ENCODE results near the gene GNAT1.
A peak's percentile ranks its signal among the peaks of the same experiment; 100 is the strongest.

Gene GNAT1

GRCh38 chr3:50182533-50183099, 8.8 kb upstream of the GNAT1 start:
- DNase-seq = no peak

DNA sequence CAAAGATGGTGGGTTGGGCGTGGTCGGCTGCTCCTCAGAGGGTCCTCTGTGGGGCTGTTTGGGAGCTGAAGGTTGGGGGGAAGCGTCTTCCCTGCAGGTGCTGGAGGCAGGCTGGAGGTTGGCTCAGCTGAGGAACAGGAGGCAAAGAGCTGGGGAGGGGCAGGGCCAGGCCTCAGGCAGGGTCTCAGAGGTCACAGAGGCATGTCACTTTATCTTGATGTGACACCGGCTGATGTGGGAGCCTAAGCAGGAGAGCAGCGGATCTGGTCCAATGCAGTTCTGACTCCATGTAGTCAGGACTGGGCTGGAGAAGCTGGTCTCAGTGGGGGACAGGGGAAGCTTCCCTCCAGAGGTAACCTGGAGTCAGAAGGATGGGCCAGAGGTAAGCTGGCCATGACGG, 7.7 kb upstream of the GNAT1 start:
- DNase-seq = no peak

- DNase-seq = no peak
Measured at GRCh38 chr3:50184242-50184978, 7.0 kb upstream of the GNAT1 start.

DNA sequence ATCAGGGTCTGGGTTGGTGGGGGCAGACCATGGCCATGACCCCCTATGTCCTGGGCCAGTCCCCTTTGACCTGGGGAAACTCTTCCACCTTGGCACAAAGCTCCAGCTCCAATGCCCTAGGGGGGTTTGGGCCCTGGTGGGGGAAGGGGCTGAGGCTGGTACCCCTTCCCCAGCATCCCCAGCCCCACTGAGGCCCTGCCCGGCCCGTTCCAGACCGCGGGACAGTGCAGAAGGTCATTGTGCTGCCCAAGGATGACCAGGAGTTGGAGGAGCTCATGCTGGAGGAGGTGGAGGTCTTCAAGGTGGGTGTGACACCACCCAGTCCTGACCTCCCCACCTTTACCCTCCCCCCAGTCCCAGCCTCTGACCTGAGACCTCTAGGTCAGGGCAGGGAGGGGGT, 6.2 kb upstream of the GNAT1 start:
- DNase-seq = no peak

- no peak for DNase-seq
Measured at GRCh38 chr3:50186096-50186495, 5.3 kb upstream of the GNAT1 start.

DNA sequence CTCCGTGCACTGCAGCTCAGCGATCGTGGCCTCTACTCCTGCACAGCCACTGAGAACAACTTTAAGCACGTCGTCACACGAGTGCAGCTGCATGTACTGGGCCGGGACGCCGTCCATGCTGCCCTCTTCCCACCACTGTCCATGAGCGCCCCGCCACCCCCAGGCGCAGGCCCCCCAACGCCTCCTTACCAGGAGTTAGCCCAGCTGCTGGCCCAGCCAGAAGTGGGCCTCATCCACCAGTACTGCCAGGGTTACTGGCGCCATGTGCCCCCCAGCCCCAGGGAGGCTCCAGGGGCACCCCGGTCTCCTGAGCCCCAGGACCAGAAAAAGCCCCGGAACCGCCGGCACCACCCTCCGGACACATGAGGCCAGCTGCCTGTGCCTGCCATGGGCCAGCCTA, 3.7 kb upstream of the GNAT1 start:
- DNase-seq = no peak

DNA sequence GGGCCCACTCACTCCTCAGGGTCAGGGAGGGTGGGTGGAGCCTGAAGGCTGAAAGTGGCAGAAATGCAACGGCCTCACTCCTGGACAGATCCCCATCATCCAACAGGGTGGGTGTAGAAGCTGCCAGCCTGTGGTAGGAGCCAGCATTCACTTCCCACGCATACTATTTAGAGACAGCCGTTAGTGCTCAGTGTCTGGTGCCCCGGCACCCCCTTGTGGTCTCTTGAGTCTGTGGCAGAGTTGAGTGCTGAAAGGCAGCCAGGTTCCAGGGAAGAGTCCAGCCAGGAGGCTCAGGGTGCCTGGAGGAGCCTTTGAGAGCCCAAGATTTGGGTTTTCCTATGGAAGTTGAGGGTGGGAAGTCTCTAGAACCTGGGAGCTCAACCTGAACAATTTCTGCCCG, 2.1 kb upstream of the GNAT1 start:
- no peak for DNase-seq

DNA sequence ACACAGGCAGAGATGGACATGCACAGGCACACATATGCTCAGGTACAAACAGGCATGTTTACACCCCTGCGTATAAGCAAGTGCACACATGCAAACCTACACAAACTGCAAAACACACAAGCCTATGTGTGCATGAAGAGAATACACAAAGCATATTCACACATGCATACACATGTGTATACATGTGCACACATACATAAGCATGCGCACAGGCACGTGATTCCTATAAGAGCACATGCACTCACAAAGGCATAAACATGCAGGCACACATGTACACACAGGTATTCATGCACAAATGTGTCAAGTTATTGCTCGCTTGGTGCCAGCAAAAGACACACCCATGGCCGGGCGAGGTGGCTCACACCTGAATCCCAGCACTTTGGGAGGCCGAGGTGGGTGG, 1.4 kb upstream of the GNAT1 start:
- no peak for DNase-seq

DNA sequence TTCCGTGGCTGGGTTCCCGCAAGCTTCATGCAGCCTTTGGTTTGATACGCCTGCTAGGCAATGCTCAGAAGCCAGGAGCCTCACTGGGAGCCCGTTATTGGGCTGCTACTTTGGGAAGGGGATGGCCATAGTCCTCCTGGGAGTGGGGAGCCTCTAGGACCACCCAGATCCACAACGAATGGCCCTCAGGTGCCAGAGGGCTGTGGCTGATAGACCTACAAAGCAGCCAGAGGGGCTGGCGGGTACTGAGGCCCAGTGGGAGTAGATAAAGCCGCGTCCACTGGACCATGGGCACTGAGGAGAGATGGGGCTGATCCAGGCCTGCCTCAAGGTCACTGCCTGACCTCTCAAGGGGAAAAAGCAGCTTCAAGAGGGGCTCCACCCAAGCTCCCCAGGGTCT, 714 bp downstream of the GNAT1 start:
- no peak for DNase-seq

DNA sequence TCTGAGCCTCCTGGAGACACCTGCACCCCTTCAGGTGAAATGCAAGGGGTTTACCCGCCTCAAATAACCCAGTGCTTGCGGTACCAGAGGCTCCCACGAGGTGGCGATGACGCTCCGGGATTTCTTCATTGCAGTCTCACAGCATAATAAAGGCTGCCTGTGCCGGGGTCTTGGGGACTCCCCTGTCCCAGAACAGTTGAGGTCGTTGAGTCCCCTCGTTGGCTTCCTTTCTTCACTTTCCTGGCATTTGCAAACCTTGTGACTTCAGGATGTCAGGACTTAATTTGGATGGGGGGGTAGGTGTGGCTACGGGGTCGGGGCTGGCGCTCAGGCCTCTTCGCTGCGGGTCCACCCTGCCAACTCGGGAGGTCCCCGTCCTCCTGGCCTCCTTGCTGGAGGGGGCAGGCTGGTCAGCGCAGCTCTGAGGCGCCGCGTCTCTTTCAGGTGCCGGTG, 1.3 kb downstream of the GNAT1 start:
- peak; percentile 33 to 86 (median 68) for DNase-seq

DNA sequence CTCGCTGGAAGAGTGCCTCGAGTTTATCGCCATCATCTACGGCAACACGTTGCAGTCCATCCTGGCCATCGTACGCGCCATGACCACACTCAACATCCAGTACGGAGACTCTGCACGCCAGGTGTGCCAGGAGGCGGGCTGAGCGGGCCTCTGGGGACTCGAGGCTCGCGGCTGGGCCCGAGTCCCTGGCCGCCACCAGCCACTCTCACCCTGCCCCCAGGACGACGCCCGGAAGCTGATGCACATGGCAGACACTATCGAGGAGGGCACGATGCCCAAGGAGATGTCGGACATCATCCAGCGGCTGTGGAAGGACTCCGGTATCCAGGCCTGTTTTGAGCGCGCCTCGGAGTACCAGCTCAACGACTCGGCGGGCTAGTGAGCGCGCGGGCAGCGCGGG, 1.9 kb downstream of the GNAT1 start:
- DNase-seq = no peak

DNA sequence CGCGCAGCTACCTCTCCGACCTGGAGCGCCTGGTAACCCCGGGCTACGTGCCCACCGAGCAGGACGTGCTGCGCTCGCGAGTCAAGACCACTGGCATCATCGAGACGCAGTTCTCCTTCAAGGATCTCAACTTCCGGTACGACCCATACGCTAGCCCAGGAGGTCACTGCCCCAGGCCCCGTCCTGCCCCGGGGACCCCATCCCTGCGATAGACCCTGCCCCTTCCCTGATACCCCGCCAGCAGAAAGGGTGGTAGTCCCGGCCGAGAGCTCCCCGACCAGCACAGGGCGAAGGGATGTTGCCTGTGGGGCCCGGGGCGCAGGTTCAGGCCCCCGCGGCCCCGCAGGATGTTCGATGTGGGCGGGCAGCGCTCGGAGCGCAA, 2.3 kb downstream of the GNAT1 start:
- DNase-seq = no peak

DNA sequence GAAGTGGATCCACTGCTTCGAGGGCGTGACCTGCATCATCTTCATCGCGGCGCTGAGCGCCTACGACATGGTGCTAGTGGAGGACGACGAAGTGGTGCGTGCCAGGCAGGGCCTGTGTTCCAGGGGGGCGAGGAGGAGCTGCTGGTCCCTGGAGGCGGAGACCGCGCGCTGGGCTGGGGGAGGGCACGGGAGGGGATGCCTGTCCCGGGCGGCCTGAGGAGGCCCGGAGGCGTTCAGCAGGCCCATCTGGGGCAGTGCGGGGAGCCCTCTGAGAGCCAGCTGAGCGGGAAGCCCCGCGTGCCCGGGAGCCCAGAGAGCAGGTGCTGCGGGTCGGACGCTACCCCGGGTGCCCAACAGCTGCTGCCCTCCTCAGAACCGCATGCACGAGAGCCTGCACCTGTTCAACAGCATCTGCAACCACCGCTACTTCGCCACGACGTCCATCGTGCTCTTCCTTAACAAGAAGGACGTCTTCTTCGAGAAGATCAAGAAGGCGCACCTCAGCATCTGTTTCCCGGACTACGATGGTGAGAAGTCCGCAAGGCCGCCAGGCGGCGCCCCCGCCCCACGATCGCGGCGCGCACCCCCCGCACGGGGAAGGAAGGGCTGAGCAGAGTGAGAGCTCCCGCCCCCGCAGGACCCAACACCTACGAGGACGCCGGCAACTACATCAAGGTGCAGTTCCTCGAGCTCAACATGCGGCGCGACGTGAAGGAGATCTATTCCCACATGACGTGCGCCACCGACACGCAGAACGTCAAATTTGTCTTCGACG, 2.9 kb downstream of the GNAT1 start:
- DNase-seq = peak; percentile 62 to 69 (median 64)

- DNase-seq = no peak
Measured at GRCh38 chr3:50194903-50195500, 3.6 kb downstream of the GNAT1 start.

GRCh38 chr3:50195501-50196252, 4.3 kb downstream of the GNAT1 start:
- no peak for DNase-seq

DNA sequence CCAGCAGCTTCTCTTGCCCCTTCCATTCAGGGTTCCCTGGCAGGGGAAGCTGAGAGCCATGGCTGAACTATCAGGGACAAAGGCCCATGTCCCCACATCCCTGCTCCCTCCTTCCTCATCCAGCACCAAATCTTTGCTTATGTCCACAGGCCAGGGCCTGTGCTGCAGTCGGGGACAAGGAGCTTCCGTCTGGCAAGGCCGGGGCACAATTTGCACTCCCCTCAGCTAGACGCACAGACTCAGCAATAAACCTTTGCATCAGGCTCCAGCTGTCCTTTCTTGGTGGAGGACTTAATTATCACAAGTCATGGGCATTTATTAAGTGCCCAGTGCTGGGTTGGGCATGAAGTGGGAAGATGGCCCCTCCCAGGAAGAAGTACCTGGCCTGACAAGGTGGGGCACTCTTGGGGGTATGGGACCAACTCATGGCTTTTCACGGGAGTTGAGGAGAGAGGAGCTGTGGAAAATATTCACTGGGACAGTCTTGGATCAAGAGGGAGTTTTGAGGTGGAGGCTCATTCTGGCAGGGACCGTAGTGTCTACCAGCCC, 4.9 kb downstream of the GNAT1 start:
- DNase-seq = no peak

DNA sequence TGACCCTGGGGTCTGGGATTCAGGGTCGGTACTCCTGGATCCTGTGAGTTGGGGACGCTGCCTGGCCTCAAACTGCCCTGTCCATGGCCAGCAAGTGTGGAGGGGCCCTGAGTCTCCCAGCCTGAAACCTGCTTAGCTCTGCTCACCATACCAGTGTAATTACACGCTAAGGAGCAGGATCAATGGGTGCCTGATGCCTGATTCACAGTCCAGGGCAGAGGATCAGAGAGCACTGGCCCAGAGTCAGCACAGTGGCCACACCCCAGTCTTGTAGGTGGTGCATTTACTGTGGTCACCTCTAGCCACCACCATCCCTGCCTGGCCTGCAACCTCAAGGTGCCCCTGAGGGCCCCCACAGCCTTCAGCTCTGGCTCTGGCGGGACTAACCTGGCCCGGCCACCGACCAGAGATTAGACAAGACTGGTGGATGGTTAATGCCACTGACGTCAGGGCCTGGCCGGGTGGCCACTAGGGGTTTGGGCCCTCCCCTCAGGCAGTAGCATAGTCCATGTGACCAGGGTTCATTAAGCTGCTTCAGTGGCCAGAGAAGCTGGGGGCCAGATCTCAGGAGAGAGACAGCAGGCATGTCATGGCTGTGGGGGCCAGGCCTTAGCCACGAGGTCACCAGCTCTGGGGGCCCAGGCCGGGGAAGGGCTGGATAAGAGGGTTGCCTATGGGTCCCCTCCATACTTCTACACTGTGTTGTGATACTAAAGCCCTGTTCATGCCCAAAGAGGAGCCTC, 10.3 kb downstream of the GNAT1 start:
- no peak for DNase-seq

GRCh38 chr3:50202353-50203112, 11.1 kb downstream of the GNAT1 start:
- no peak for DNase-seq

- DNase-seq = no peak
Measured at GRCh38 chr3:50203113-50203808, 11.9 kb downstream of the GNAT1 start.
